GM19238 (cell line): Measurements from ENCODE around the gene NFATC2IP.
"Not testable (repeated sequence)": the region's sequence is repeated elsewhere in the genome, so short reads cannot be mapped to it uniquely, and the experiment has no call there.

ENCODE experiments used
- DNase-seq: peaks from one replicate; pipeline ENCODE4 v3.0.0; 2011; ENCODE audit warnings: low spot score; ENCODE audit not compliant: insufficient read length

Gene NFATC2IP

DNA sequence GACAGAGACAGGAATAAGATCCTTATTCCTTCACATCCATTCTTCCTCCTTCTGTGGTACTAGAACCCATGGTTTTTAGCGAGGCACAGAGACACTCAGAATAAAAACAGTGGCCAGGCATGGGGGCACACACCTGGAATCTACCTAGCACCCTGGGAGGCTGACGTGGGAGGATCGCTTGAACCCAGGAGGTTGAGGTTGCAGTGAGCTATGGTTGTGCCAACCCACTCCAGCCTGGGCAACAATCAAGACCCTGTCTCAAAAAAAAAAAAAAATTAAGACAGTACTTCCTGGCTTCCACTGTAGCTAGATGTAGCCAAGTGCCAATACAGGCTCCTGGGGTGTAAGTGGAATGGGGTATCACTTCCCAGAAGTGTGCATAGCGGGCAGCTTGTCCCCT is 16.4 kb downstream of the NFATC2IP start:
- DNase-seq = no peak

DNA sequence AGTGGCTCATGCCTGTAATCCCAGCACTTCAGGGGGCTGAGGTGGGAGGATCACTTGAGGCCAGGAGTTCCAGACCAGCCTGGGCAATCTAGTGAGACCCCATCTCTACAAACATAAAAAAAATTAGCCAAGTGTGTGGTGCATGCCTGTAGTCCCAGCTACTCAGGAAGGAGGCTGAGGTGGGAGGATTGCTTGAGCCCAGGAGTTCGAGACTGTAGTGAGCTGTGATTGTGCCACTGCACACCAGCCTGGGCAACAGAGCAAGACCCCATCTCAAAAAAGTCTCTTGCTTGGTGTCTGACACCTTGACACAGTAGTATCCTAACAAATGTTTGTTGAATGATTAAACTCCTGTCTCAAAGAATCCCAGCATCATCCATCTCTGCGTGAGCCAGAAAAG is 19.0 kb downstream of the NFATC2IP start:
- DNase-seq = not testable (repeated sequence)

DNA sequence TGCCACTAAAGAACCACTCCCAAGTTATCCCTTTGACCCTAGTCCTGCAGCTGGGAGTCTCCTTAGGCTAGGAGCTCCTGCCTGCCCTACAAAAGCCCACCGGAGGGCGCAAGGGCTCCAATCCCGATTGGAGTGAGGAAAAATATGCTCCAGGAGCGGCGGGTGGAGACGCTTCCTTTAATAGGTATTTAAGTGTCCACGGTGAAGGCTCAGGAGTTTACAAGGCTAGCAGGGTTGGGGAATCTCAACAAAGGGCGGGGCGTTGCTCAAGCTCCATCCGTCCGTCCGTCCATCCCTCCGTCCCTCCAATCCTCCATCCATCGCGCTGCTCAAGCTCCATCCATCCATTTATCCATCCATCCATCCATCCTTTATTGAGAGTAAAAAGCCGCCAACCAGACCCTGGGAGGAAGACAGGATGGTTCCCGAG is 23.3 kb downstream of the NFATC2IP start:
- DNase-seq = no peak

DNA sequence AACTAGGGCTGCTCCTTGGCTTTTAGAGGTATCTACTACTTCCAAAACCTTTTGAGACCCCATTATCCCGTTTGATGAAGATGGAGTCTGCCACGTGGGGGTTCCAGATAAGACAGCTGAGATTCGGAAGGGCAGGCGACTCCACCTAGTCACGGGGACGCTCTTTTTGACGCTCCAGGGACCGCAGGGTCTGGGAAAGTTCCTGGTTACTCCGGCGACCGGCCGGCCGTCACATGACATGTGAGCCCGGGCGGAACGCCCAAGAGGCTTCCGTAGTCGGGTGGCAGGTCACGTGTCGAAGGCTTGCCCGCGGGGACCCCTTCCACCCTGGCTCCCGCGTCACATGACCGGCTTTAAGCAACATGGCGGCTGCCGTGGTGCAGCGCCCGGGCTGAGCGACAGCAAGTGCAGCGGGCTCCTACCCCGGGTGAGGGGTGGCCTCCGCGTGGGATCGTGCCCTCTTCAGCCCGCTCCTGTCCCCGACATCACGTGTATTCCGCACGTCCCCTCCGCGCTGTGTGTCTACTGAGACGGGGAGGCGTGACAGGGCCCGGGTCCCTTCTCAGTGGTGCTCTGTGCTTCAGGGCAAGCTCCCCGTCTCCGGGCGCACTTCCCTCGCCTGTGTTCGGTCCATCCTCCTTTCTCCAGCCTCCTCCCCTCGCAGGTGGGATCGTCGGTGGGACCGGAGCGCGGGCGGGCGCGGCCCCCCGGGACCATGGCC is 23.9 kb downstream of the NFATC2IP start, which contains the start of gene SPNS1:
Gene SPNS1 (plus strand): TSS at position 342 of the 721 bp plus-strand sequence. CDS start 374 bp downstream, at position 716.
- peak; percentile 98 for DNase-seq

DNA sequence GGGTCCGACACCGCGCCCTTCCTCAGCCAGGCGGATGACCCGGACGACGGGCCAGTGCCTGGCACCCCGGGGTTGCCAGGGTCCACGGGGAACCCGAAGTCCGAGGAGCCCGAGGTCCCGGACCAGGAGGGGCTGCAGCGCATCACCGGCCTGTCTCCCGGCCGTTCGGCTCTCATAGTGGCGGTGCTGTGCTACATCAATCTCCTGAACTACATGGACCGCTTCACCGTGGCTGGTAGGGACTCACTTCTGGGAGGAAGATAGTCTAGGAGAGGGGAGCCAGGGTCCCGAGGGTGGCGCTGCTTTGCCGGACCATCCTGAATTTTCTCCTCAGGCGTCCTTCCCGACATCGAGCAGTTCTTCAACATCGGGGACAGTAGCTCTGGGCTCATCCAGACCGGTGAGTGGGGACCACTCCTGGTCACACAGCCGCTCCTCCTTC is 24.4 kb downstream of the NFATC2IP start:
- DNase-seq = no peak

DNA sequence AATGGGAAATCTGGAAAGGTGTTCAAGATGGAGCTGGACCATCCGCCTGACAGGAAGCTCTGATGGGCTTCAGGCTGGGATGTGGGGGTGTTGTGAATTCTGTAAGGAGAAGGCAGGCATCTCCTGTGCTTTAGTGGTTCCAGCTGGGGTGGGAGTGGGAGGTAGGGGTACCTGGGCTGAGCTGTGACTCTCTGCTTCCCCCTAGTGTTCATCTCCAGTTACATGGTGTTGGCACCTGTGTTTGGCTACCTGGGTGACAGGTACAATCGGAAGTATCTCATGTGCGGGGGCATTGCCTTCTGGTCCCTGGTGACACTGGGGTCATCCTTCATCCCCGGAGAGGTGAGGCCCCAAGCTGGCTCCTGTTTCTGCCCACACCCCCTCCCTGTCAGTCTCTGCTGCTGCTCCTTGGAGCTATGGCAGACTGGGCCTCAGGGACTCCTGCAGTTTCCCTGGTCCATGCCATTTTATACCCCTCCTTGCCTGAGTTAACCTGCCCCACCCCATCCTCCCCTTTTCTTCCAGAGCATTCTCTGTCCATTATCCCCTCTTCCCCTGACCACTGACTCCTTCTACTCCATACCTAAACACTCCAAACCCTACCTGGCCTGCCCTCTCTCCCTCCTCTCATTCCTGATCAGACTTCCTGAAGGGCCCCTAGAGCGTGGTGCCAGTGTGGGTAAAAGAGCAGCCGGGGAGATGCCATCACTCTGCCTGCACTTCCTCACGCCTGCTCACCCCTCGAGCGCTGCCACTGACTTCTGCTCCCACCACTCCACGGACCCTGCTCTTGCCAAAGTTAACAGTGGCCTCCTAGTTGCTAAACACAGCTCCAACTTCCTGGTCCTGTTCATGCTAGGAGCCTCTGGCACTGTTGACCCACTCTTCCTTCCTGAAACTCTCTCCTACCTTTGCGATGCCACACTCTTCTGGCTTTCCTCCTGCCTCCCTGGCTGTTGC is 27.2 kb downstream of the NFATC2IP start:
- no peak for DNase-seq

DNA sequence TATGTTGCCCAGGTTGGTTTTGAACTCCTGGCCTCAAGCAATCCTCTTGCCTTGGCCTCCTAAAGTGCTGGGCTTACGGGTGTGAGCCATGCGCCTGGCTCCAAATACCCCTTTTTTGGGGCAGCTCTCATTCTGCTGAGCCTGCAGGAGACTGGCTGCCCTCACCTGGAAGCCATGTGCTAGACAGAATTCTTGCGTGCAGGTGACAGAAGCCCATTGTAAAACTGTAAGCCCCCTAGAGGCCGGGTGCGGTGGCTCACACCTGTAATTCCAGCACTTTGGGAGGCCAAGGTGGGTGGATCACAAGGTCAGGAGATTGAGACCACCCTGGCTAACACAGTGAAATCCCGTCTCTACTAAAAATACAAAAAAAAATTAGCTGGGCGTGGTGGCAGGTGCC is 29.6 kb downstream of the NFATC2IP start:
- not testable (repeated sequence) for DNase-seq

DNA sequence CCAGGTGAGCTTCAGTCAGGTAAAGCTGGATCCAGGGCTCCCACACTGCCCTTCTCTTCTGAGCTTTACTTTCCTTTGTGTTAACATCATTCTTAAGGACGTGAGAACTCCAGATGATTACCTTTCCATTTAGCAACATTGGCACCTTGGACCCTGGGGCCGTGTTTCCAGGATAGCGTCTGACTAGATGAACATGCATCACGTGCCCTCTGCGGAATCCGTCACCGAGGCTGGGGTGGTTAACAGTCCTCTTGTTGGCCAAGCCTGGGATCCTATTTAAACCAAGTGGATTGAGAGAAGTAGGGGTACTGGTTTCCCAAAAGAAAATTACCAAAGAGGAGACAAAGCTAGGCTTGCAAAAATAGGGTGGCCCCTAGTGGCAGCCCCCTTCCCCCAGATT is 30.2 kb downstream of the NFATC2IP start:
- DNase-seq = no peak

DNA sequence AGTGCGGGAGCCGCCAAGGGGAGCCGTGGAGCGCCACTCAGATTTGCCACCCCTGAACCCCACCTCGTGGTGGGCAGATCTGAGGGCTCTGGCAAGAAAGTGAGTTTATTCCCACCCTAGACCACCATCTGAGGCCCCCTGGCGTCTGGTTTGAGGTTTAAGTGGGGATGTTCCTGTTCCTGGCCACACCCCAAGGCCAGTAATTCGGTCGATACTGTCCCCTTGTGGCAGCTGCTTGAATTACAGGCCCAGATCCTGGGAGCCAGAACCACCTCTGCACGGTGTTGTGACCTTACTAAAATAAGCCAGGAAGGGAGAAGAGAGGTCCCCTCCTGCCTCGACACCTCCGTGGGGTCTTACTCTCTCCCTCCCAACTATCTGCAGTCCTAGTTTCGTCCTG is 30.8 kb downstream of the NFATC2IP start:
- DNase-seq = no peak

DNA sequence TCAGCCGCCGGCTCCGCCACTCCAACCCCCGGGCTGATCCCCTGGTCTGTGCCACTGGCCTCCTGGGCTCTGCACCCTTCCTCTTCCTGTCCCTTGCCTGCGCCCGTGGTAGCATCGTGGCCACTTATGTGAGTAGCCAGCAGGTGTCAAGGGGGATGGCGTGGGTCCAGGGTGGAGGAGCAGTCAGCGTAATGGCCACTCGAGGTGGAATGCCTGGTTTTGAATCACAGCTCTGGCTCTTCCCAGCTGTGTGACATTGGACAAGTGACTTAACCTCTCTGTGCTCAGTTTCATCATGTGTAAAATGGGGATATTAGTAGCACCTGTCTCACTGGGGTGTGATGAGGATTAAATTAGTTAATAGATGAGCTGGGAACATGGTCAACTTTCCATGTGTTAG is 31.7 kb downstream of the NFATC2IP start:
- DNase-seq = no peak

DNA sequence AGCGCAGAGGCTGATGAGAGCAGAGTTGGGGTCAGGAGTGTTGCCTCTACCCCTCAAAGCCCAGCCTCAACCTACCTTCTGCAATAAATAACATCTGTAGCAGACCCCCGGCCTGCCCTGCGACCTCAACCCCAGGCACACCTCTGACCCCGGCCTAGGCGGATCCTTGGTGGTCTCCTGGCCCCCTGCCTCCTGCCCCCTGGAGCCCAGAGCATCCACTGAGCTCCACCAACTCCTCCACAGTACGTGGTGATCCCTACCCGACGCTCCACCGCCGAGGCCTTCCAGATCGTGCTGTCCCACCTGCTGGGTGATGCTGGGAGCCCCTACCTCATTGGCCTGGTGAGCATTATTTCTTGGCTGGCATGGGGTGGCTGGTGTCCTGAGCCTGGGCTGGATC is 32.2 kb downstream of the NFATC2IP start:
- DNase-seq = no peak

DNA sequence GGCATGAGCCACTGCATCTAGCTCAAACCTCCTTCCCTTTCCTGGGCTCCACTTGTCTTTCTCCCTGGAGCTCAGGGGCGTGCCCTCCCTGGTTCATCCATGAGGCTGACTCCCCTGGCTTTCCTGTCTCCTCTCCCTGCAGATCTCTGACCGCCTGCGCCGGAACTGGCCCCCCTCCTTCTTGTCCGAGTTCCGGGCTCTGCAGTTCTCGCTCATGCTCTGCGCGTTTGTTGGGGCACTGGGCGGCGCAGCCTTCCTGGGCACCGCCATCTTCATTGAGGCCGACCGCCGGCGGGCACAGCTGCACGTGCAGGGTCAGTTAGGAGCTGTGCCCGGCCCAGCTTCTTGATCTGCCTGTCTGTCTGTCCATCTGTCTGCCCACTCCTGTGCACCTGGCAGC is 32.9 kb downstream of the NFATC2IP start:
- no peak for DNase-seq

DNA sequence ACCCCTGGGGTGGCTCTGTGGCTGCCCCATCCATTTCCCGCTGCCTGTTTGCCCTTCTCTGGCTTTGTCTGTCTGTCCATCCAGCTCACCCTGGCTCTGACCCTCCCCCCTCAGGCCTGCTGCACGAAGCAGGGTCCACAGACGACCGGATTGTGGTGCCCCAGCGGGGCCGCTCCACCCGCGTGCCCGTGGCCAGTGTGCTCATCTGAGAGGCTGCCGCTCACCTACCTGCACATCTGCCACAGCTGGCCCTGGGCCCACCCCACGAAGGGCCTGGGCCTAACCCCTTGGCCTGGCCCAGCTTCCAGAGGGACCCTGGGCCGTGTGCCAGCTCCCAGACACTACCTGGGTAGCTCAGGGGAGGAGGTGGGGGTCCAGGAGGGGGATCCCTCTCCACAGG is 33.4 kb downstream of the NFATC2IP start:
- DNase-seq = no peak

DNA sequence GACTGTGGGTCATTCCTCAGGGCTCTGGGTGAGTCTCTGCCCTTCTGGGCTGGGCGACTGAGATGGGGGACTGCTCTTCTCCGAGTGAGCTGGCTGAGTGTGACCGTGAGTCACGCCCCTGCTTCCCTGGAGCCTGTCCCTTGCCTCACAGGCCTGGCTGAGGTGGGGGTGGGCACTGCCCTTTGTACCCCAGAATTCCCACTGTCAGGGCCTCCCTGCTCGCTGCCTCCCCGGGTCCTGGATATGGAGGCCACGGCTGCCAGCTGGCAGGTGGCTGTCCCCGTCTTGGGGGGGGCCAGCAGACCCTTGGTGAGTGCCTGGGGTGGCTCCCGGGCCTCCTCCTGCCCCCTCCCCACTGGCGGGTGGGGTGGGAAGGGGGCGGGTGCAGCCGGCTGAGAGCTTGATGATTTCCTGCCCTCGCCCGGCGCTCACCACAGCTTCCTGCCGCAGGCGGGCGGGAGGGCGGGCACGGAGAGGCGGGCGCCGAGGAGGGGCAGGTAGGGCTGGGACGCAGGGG is 33.9 kb downstream of the NFATC2IP start, which contains the start of gene LAT:
Gene LAT (plus strand): TSS at position 434 of the 517 bp plus-strand sequence. CDS start 366 bp downstream, outside the sequence.
- no peak for DNase-seq

DNA sequence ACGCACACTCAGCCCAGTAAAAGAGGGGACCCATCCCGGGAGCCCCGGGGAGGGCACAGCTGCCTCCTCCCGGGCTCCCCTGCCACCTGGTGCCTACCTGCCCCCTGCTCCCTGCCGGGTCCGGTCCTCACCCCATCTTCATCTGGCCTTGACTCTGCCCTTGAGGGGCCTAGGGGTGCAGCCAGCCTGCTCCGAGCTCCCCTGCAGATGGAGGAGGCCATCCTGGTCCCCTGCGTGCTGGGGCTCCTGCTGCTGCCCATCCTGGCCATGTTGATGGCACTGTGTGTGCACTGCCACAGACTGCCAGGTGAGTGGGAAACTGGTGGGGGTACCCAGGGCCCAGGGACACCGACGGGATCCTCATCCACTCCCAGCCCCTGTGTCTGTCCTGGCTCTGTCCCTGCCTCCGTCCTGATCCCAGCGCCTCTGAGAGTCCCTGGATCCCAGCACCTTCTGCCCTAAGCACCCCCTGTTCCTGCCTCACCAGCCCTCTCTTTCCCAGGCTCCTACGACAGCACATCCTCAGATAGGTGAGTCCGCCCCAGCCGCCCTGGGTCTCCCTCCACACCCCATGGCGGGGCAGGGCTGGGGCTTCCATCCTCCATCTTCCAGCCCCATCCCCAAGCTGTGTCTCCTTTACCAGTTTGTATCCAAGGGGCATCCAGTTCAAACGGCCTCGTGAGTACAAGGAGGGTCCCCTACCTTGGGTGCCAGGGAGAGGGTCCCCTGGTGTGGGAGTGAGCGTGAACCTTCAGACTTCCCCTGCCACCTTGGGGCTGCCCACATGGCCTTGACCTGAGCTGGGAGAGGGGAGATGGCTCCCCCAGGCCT is 34.7 kb downstream of the NFATC2IP start:
- no peak for DNase-seq

DNA sequence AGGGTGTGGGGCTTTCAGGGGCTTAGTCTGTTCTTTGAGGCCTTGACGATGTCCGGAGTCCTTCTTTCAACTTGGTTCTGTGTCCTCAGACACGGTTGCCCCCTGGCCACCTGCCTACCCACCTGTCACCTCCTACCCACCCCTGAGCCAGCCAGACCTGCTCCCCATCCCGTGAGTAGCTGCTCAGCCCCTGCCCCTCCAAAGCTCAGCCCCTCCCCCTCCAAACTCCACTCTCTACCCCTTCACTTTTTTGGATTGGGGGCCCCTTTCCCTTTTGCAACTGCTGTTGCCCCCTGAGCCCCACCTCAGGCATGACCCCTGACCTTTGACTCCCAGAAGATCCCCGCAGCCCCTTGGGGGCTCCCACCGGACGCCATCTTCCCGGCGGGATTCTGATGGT is 35.3 kb downstream of the NFATC2IP start:
- DNase-seq = no peak

DNA sequence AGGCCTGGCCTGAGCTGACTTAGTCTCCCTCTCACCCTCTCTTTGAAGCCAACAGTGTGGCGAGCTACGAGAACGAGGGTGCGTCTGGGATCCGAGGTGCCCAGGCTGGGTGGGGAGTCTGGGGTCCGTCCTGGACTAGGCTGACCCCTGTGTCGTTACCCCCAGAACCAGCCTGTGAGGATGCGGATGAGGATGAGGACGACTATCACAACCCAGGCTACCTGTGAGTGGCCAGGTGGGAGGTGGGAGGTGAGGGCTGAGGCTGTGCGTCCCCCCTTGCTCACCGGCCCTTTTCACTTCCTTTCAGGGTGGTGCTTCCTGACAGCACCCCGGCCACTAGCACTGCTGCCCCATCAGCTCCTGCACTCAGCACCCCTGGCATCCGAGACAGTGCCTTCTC is 35.8 kb downstream of the NFATC2IP start:
- no peak for DNase-seq

DNA sequence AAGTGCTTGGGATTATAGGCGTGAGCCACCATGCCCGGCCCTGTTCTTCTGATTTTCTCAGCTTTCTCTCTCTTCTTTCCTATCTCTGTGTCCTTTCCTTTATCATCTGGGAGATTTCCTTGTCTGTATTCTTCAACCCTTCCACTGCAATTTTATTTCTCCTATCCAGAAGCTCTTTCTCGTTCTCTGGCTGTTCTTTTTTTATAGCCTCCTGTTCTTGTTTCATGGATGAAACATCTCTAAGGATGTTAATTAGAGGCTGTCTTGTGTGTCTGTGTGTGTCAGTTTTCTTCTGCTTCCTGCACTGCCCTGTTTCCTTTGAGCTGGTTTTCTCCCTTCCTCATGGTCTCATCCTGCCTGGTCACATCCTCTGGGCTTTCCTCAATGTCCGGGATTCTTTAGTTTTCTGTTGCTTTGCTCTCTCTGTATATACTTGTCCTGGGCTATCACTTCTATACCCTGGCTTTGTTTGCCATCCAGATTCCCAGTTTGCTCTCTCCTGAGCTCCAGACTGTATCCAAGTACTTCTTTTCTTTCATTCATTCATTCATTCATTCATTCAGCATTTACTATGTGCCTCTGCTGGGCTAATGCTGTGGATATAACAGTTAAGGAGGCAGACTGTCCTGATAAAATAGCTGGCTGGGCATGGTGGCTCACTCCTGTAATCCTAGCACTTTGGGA is 36.6 kb downstream of the NFATC2IP start:
- DNase-seq = no peak

DNA sequence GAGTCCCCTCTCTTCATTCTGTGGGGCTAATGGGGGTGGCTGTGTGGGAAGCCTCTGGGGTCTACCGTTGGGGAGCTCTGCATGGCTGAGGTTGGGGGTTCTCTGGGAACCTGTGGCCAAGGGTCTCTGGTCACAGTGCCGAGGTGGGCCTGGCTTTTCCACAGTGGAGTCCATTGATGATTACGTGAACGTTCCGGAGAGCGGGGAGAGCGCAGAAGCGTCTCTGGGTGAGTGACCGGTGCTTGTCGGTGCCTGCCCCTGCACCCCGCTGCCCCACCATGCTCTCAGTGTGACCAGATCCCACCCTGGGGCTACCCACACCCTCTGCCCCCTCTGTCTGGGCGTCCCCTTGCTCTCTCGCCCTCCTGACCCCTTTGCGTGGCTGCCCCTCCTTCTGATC is 38.6 kb downstream of the NFATC2IP start:
- DNase-seq = no peak

DNA sequence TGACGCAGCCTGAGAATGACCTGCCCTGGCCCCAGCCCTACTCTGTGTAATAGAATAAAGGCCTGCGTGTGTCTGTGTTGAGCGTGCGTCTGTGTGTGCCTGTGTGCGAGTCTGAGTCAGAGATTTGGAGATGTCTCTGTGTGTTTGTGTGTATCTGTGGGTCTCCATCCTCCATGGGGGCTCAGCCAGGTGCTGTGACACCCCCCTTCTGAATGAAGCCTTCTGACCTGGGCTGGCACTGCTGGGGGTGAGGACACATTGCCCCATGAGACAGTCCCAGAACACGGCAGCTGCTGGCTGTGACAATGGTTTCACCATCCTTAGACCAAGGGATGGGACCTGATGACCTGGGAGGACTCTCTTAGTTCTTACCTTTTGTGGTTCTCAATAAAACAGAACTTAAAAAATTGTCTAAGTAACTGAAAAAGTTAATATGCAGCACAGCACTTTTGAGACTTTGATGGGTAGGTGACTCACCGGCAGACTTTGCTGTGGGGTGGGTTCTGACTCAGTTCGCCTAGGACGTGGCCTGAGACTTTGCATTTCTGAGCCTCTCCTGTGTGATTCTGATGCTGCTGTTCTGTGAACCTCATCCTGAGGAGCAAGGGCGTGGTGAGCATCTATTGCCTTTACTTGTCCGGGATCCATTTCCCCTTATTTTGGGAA is 39.8 kb downstream of the NFATC2IP start:
- no peak for DNase-seq
